Activated CD8-positive, alpha-beta T cell treated with anti-CD3 and anti-CD28 coated beads, Interleukin-2, amount 10 ng/mL, durations not matched to agents 7 days and 5 days (primary cell): Measurements from ENCODE around the gene C20orf204. TPM values are rescaled to one million over a fixed set of nuclear protein-coding genes. Genes with fewer than 3 reads are reported as not detected.

ENCODE experiments used
- ATAC-seq: fragments of 150-1000 bp; cut with Tn5 transposase; one replicate; pipeline ENCODE4 v1.10.0; 2021; ENCODE audit warnings: moderate library complexity
- CTCF ChIA-PET: fragments of 350-600 bp; sonication (Branson Sonifier 250); formaldehyde crosslinking; loops from one replicate; lab custom pipeline; 2021; ENCODE audit warnings: antibody characterized with exemption; lab: Charles Lee
- POLR2A ChIA-PET: fragments of 350-600 bp; sonication (Branson Sonifier 250); formaldehyde crosslinking; loops from one replicate; lab custom pipeline; 2021; ENCODE audit warnings: antibody characterized with exemption; lab: Charles Lee
- DNase-seq: peaks from one replicate; pipeline ENCODE4 v3.0.0-alpha.2; 2020
- H3K27ac Mint-ChIP-seq: one replicate; pipeline ENCODE4 v1.8.0; 2021; ENCODE audit warnings: mild to moderate bottlenecking, mixed read lengths
- H3K27me3 Mint-ChIP-seq: one replicate; pipeline ENCODE4 v1.8.0; 2021; ENCODE audit warnings: low read depth, mixed read lengths
- H3K36me3 Mint-ChIP-seq: one replicate; pipeline ENCODE4 v1.8.0; 2021; ENCODE audit warnings: low read depth, mixed read lengths
- H3K4me1 Mint-ChIP-seq: one replicate; pipeline ENCODE4 v1.8.0; 2021; ENCODE audit warnings: low read depth, mixed read lengths
- H3K4me3 Mint-ChIP-seq: one replicate; pipeline ENCODE4 v1.8.0; 2021; ENCODE audit warnings: mild to moderate bottlenecking, mixed read lengths
- H3K9me3 Mint-ChIP-seq: one replicate; pipeline ENCODE4 v1.8.0; 2022; ENCODE audit warnings: mixed read lengths; ENCODE audit not compliant: insufficient read depth
- total RNA-seq, 2 experiments: library from RNA; stranded (reverse); gene quantifications; one replicate each; pipeline ENCODE4 v1.2.3, GENCODE V29; 2021

Gene C20orf204
- total RNA-seq, 2 experiments from 2014 or later: 6.4 to 7.6 TPM

DNA sequence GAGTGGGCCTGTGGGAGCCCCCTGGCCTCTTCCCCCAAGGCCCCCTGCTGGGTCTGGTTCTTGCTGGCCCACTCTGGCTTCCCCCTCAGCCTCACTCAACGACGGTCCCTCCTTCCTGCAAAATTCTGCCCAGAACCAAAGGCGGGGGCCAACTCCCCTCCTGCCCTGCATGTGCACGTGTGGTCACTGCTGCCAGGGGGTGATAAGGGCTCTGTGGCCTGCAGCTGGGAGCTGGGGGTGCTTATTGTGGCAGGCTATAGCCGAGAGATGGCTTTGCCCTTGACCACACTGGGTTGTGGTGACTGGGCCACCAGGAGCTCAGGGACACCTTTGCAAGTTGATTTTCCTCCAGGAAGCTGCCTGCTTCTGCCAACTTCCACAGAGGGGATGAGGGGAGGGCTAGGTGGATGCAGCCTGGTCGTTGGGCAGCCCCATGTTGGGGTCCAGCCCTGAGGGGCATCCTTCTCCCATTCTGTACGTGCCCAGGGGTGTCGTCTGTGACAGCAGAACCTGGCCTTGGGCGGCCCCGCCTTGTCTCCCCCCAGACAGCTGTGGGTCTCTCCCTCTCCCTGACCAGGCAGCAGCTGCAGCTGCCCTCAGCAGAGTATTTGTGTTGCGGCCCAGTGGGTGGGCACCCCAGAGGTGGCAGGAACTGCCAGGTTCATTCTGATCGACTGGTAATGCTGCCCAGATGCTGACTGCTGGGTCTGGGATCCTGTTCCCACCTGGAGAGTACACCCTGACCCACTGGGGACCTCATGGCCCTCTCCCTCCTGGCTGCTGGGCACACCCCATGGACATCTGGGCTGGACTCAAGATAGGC, 32.6 kb downstream of the C20orf204 start:
- peak overlapping the region; percentile 77 for H3K27ac Mint-ChIP-seq
- ChIA-PET CTCF (interaction anchor here (1.1 to 2.9 kb wide), 4 partner anchors 10 to 95 kb away, joined by 3 to 13 read pairs (median 4); partner anchors contain the start of genes LKAAEAR1, OPRL1 and RGS19), POLR2A (interaction anchor here (1.1 kb wide), 1 partner anchor 17 kb away, joined by 3 read pairs; no protein-coding TSS in a partner anchor)
- no peaks in the 10 kb centered on the region for H3K27me3 Mint-ChIP-seq
- no peaks in the 10 kb centered on the region for H3K9me3 Mint-ChIP-seq
- DNase-seq (no peak), ATAC-seq (no peak)
- no peak overlapping the region for H3K4me3 Mint-ChIP-seq
- H3K36me3 Mint-ChIP-seq: peaks cover 15% of the 10 kb centered on the region
- peaks cover 75% of the 10 kb centered on the region for H3K4me1 Mint-ChIP-seq

- no peak overlapping the region for H3K4me3 Mint-ChIP-seq
- no peak for DNase-seq
- no peak for ATAC-seq
- POLR2A ChIA-PET: interaction anchor here (1.1 kb wide), 1 partner anchor 17 kb away, joined by 3 read pairs; no protein-coding TSS in a partner anchor
- peaks cover 19% of the 10 kb centered on the region for H3K36me3 Mint-ChIP-seq
- no peaks in the 10 kb centered on the region for H3K9me3 Mint-ChIP-seq
- CTCF ChIA-PET: interaction anchor here (1.2 to 2.9 kb wide), 5 partner anchors 9 to 31 kb away, joined by 3 to 13 read pairs (median 5); partner anchors contain the start of genes LKAAEAR1, OPRL1 and RGS19
- peak overlapping the region; percentile 55 for H3K27ac Mint-ChIP-seq
- peaks cover 71% of the 10 kb centered on the region for H3K4me1 Mint-ChIP-seq
- H3K27me3 Mint-ChIP-seq: no peaks in the 10 kb centered on the region
Observed at GRCh38 chr20:64069209-64069613, 33.2 kb downstream of the C20orf204 start.

DNA sequence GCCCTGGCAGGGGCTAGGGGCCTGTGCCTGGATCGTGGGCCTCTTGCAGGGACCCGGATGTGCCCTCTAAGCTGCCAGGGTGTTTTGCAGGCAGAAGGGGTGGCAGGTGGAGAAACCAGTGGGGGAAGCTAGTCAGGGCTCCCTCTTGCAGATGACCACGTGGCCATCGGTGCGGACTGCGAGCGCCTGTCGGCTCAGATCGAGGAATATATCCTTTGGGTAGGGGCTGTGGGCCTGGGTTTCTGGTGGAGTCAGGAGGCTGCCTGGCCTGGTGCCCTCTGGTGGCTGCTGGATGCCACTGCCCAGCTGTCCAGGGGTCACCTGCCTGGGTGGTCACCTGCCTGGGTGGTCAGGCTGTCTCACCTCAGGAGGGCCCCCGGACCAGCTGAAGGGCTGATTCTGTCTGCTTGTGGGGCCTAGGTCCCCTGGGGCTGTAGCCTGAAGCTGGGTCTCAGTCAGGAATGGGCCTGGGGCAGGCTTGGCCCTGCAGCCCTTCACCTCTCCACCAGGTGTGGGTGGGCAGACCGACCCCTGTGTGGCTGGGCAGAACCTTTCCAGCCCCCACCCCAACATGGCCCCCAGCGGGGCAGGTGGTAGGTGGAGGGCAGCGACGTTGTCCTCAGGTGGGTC, 33.7 kb downstream of the C20orf204 start:
- H3K27me3 Mint-ChIP-seq: no peaks in the 10 kb centered on the region
- ATAC-seq (no peak), DNase-seq (no peak)
- H3K4me1 Mint-ChIP-seq: peaks cover 68% of the 10 kb centered on the region
- no peak overlapping the region for H3K4me3 Mint-ChIP-seq
- H3K36me3 Mint-ChIP-seq: peaks cover 24% of the 10 kb centered on the region
- ChIA-PET CTCF (interaction anchor here (1.2 to 2.9 kb wide), 5 partner anchors 9 to 31 kb away, joined by 3 to 13 read pairs (median 5); partner anchors contain the start of genes LKAAEAR1, OPRL1 and RGS19), POLR2A (no interaction called here)
- H3K27ac Mint-ChIP-seq: no peak overlapping the region
- no peaks in the 10 kb centered on the region for H3K9me3 Mint-ChIP-seq

- Mint-ChIP-seq H3K4me1 (peaks cover 64% of the 10 kb centered on the region), H3K36me3 (peaks cover 28% of the 10 kb centered on the region), H3K27ac (peak overlapping the region; percentile 24), H3K27me3 (no peaks in the 10 kb centered on the region), H3K4me3 (no peak overlapping the region), H3K9me3 (no peaks in the 10 kb centered on the region)
- CTCF ChIA-PET: interaction anchor here (0.6 to 2.9 kb wide), 5 partner anchors 8 to 41 kb away, joined by 3 to 13 read pairs (median 4); partner anchors contain the start of genes OPRL1 and RGS19
- no peak for DNase-seq
- ATAC-seq: no peak
- POLR2A ChIA-PET: interaction anchor here (0.7 kb wide), 1 partner anchor 295 kb away, joined by 3 read pairs; no protein-coding TSS in a partner anchor
Observed at GRCh38 chr20:64070244-64070993, 34.4 kb downstream of the C20orf204 start.

DNA sequence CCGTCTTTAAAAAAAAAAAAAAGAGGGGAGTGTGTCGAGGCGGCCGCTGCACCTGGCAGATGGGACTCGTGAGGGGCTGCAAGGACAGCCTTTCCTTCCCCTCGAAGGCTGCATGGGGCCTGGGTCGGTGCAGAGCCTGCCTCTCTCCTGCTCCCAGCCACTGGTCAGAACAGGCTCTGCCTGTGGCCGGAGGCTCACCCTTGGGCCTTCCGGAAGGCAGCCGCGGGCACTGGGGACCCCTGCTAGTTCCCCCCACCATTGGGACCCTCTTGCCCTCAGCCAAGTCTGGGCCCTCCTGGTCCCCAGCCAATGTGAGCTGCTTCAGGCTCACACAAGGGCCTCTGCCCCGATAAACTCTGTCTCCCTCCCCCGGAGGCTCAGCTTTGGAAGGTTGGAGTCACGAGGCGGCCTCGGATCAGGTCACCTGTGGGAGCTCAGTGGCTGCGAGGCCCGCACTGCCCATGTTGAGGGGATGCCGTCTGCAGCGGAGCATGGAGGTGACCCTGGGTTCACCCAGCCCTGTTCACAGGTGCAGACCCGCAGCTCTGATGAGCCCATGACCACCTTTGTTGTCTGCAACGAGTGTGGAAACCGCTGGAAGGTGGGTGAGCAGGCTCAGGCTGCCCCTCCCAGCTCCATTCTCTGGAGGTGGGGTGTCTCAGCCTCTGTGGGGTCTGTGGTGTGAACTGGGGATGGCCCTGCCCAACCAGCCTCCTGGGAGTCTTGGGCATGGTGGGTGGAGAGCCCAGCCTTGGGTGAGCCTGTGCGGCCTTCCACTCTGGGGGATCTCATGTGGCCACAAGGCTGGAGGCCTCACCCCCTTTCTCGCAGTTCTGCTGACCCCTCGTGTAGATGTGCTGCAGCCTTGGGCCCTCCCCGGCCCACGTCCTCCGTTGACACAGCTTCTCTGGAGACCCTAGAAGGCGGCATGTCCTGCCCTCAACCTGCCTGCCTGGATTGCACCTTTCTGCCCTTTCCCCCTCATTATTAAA, 35.7 kb downstream of the C20orf204 start:
- Mint-ChIP-seq H3K36me3 (peaks cover 40% of the 10 kb centered on the region), H3K9me3 (no peaks in the 10 kb centered on the region), H3K4me1 (peaks cover 64% of the 10 kb centered on the region), H3K27ac (no peak overlapping the region), H3K27me3 (no peaks in the 10 kb centered on the region), H3K4me3 (no peak overlapping the region)
- no peak for DNase-seq
- ChIA-PET CTCF (interaction anchor here (0.8 kb wide), 1 partner anchor 94 kb away, joined by 3 read pairs; no protein-coding TSS in a partner anchor), POLR2A (interaction anchor here (0.7 kb wide), 1 partner anchor 297 kb away, joined by 3 read pairs; no protein-coding TSS in a partner anchor)
- no peak for ATAC-seq

- Mint-ChIP-seq H3K4me1 (peaks cover 59% of the 10 kb centered on the region), H3K27ac (peak overlapping the region; percentile 60), H3K9me3 (no peaks in the 10 kb centered on the region), H3K36me3 (peaks cover 44% of the 10 kb centered on the region), H3K4me3 (no peak overlapping the region), H3K27me3 (no peaks in the 10 kb centered on the region)
- POLR2A ChIA-PET: no interaction called here
- CTCF ChIA-PET: interaction anchor here (0.6 kb wide), 1 partner anchor 11 kb away, joined by 3 read pairs; no protein-coding TSS in a partner anchor
- DNase-seq (no peak), ATAC-seq (no peak)
Observed at GRCh38 chr20:64072498-64073063, 36.6 kb downstream of the C20orf204 start.

DNA sequence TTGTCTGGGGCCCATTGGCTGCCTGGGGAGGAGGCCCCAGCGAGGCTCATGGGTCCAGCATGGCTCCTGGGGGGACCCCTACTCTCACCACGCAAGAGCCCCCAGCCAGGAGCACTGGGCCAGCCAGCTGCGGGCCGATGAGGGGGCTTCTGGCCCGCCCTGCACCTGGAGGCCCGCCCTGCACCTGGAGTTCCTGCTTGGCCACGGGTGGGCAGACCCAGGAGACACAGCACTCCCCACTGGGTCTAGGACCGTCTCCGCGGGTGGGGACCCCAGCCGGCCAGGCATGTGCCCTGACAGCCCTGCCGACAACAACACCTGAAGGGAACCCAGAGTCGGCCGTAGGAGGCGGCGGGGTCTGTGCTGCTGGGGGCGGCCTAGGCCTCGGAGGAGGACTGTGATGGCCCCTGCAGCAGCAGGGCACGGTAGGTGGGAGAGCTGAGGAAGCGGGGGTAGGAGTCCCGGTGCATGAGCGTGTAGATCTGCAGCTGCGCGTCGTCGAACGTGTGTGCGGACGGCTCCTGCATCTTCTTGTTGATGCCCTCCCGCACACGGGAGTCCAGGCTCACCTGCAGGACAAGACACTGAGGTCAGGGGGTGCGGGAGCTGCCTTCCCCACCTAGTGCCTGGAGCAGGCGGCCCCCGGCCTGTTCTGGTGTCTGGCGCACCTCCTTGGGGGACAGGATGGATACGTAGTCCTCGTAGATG, 37.6 kb downstream of the C20orf204 start:
- Mint-ChIP-seq H3K27ac (no peak overlapping the region), H3K36me3 (peaks cover 49% of the 10 kb centered on the region), H3K4me3 (no peak overlapping the region), H3K9me3 (no peaks in the 10 kb centered on the region), H3K4me1 (peaks cover 51% of the 10 kb centered on the region), H3K27me3 (no peaks in the 10 kb centered on the region)
- ATAC-seq: no peak
- CTCF ChIA-PET: no interaction called here
- no peak for DNase-seq
- POLR2A ChIA-PET: no interaction called here

DNA sequence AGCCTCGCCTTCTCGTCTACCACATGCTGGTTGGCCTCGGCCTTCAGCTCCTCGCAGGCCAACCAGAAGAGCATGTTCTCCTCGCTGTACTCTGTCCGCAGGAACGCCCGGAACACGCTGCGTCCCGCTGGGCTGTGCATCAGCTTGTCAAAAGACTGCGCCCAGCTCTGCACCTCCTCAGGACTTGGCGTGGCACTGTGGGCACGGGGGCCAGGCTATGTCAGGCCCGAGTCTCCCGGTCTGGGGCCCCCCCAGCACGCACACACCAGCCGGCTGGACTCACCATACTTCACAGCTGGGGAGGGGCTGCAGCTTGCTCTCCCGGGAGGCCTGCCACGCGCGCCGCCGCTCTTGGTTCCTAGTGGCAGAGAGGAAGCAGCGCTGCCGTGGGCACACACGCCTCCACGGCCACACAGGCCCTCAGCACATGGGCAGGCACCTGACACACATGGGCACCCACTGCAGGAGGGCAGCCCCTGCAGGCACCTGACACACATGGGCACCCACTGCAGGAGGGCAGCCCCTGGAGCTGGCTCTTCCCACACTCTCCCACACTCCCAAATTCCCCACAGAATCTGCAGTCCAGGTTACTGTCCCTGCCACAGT, 38.3 kb downstream of the C20orf204 start:
- H3K9me3 Mint-ChIP-seq: no peaks in the 10 kb centered on the region
- ATAC-seq: no peak
- DNase-seq: no peak
- no peak overlapping the region for H3K4me3 Mint-ChIP-seq
- peak overlapping the region; percentile 39 for H3K27ac Mint-ChIP-seq
- POLR2A ChIA-PET: no interaction called here
- peaks cover 55% of the 10 kb centered on the region for H3K36me3 Mint-ChIP-seq
- H3K4me1 Mint-ChIP-seq: peaks cover 45% of the 10 kb centered on the region
- H3K27me3 Mint-ChIP-seq: no peaks in the 10 kb centered on the region
- CTCF ChIA-PET: no interaction called here

DNA sequence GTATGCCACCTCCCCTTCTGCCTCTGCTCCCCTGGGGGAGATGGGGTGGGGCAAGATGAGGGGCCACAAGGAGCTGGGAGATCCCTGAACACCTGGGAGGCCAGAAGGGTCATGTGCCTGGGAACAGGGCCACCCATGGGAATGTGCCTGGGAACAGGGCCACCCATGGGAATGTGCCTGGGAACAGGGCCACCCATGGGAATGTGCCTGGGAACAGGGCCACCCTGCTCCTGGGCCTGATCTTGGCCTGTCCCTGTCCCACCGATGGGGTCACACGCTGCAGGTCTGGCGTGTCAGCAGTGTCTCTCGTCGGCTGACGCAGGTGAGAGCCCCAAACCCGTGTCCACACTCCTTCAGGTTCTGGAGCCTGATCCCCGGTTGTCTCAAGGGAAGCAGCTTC, 39.0 kb downstream of the C20orf204 start:
- H3K36me3 Mint-ChIP-seq: peaks cover 55% of the 10 kb centered on the region
- ATAC-seq: no peak
- H3K9me3 Mint-ChIP-seq: no peaks in the 10 kb centered on the region
- H3K27ac Mint-ChIP-seq: no peak overlapping the region
- peaks cover 42% of the 10 kb centered on the region for H3K4me1 Mint-ChIP-seq
- POLR2A ChIA-PET: interaction anchor here (0.7 kb wide), 1 partner anchor 9 kb away, joined by 3 read pairs; no protein-coding TSS in a partner anchor
- H3K27me3 Mint-ChIP-seq: no peaks in the 10 kb centered on the region
- H3K4me3 Mint-ChIP-seq: no peak overlapping the region
- no peak for DNase-seq
- CTCF ChIA-PET: no interaction called here
